ENCODE results near the gene CFAP299.
A peak's percentile ranks its signal among the peaks of the same experiment; 100 is the strongest.

The CFAP299 gene

GRCh38 chr4:80471756-80472155 lies 136.2 kb downstream of the CFAP299 start:
- no peak for DNase-seq (ENCODE audit: low spot score in 2 of 2)
- Mint-ChIP-seq H3K4me3 (no peak overlapping the region), H3K27ac (no peak overlapping the region), H3K9me3 (no peaks in the 10 kb centered on the region), H3K4me1 (peaks cover 9% of the 10 kb centered on the region), H3K36me3 (no peaks in the 10 kb centered on the region)
- ATAC-seq, result no peak

- no peak for DNase-seq (ENCODE audit: low spot score in 2 of 2)
- Mint-ChIP-seq H3K4me1 (peaks cover 9% of the 10 kb centered on the region), H3K9me3 (no peaks in the 10 kb centered on the region), H3K4me3 (no peak overlapping the region), H3K36me3 (no peaks in the 10 kb centered on the region), H3K27ac (no peak overlapping the region)
- no peak for ATAC-seq
Observed at GRCh38 chr4:80475236-80475635, 139.7 kb downstream of the CFAP299 start.

- Mint-ChIP-seq H3K36me3 (no peaks in the 10 kb centered on the region), H3K4me3 (no peak overlapping the region), H3K9me3 (no peaks in the 10 kb centered on the region), H3K27ac (no peak overlapping the region), H3K4me1 (peaks cover 9% of the 10 kb centered on the region)
- ATAC-seq (no peak), DNase-seq (ENCODE audit: low spot score in 2 of 2) (no peak)
Observed at GRCh38 chr4:80475798-80476197, 140.3 kb downstream of the CFAP299 start.

GRCh38 chr4:80484712-80485111 lies 149.2 kb downstream of the CFAP299 start:
- ATAC-seq, result no peak
- H3K9me3 Mint-ChIP-seq, result no peaks in the 10 kb centered on the region
- H3K4me3 Mint-ChIP-seq, result no peak overlapping the region
- H3K4me1 Mint-ChIP-seq, result no peaks in the 10 kb centered on the region
- no peaks in the 10 kb centered on the region for H3K36me3 Mint-ChIP-seq
- no peak for DNase-seq (ENCODE audit: low spot score in 2 of 2)
- no peak overlapping the region for H3K27ac Mint-ChIP-seq

- ATAC-seq (no peak), DNase-seq (ENCODE audit: low spot score in 2 of 2) (no peak)
- Mint-ChIP-seq H3K4me1 (no peaks in the 10 kb centered on the region), H3K36me3 (no peaks in the 10 kb centered on the region), H3K9me3 (no peaks in the 10 kb centered on the region), H3K4me3 (no peak overlapping the region), H3K27ac (no peak overlapping the region)
Observed at GRCh38 chr4:80486603-80487002, 151.1 kb downstream of the CFAP299 start.

GRCh38 chr4:80489798-80490197 lies 154.3 kb downstream of the CFAP299 start:
- no peak overlapping the region for H3K4me3 Mint-ChIP-seq
- ATAC-seq, result no peak

GRCh38 chr4:80492761-80493160 lies 157.2 kb downstream of the CFAP299 start:
- H3K27ac Mint-ChIP-seq, result peak overlapping the region; percentile 24
- DNase-seq (ENCODE audit: low spot score in 2 of 2), result no peak
- H3K4me1 Mint-ChIP-seq, result peaks cover 31% of the 10 kb centered on the region
- peaks cover 12% of the 10 kb centered on the region for H3K9me3 Mint-ChIP-seq
- H3K36me3 Mint-ChIP-seq, result no peaks in the 10 kb centered on the region
- peak; percentile 99 for ATAC-seq
- H3K4me3 Mint-ChIP-seq, result no peak overlapping the region

More at GRCh38 chr4:80489798-80490197, 154.3 kb downstream of the CFAP299 start:
- Mint-ChIP-seq H3K27ac (no peak overlapping the region), H3K4me1 (peaks cover 26% of the 10 kb centered on the region), H3K9me3 (peaks cover 6% of the 10 kb centered on the region), H3K36me3 (no peaks in the 10 kb centered on the region)
- DNase-seq (ENCODE audit: low spot score in 2 of 2), result no peak

- Mint-ChIP-seq H3K9me3 (peaks cover 17% of the 10 kb centered on the region), H3K36me3 (no peaks in the 10 kb centered on the region), H3K27ac (no peak overlapping the region), H3K4me1 (peaks cover 35% of the 10 kb centered on the region), H3K4me3 (no peak overlapping the region)
- no peak for ATAC-seq
- DNase-seq (ENCODE audit: low spot score in 2 of 2), result no peak
Observed at GRCh38 chr4:80495865-80496264, 160.3 kb downstream of the CFAP299 start.

GRCh38 chr4:80498725-80499124 lies 163.2 kb downstream of the CFAP299 start:
- H3K4me1 Mint-ChIP-seq, result peaks cover 24% of the 10 kb centered on the region
- ATAC-seq (no peak), DNase-seq (ENCODE audit: low spot score in 2 of 2) (no peak)
- no peak overlapping the region for H3K27ac Mint-ChIP-seq
- H3K36me3 Mint-ChIP-seq, result no peaks in the 10 kb centered on the region
- peaks cover 14% of the 10 kb centered on the region for H3K9me3 Mint-ChIP-seq
- H3K4me3 Mint-ChIP-seq, result no peak overlapping the region

- ATAC-seq (peak; percentile 90), DNase-seq (ENCODE audit: low spot score in 2 of 2) (no peak)
- Mint-ChIP-seq H3K4me3 (no peak overlapping the region), H3K36me3 (no peaks in the 10 kb centered on the region), H3K4me1 (peaks cover 17% of the 10 kb centered on the region), H3K9me3 (peaks cover 11% of the 10 kb centered on the region), H3K27ac (peak overlapping the region; percentile 64)
Observed at GRCh38 chr4:80500613-80501012, 165.1 kb downstream of the CFAP299 start.

GRCh38 chr4:80507077-80507476 lies 171.5 kb downstream of the CFAP299 start:
- Mint-ChIP-seq H3K27ac (no peak overlapping the region), H3K9me3 (no peaks in the 10 kb centered on the region), H3K4me3 (no peak overlapping the region), H3K36me3 (no peaks in the 10 kb centered on the region), H3K4me1 (peaks cover 18% of the 10 kb centered on the region)
- DNase-seq (ENCODE audit: low spot score in 2 of 2), result no peak
- ATAC-seq, result no peak

GRCh38 chr4:80507507-80507906 lies 172.0 kb downstream of the CFAP299 start:
- Mint-ChIP-seq H3K9me3 (no peaks in the 10 kb centered on the region), H3K36me3 (no peaks in the 10 kb centered on the region), H3K27ac (no peak overlapping the region), H3K4me3 (no peak overlapping the region), H3K4me1 (peaks cover 15% of the 10 kb centered on the region)
- DNase-seq (ENCODE audit: low spot score in 2 of 2), result no peak
- ATAC-seq, result no peak

- Mint-ChIP-seq H3K4me3 (no peak overlapping the region), H3K4me1 (no peaks in the 10 kb centered on the region), H3K9me3 (no peaks in the 10 kb centered on the region), H3K36me3 (no peaks in the 10 kb centered on the region), H3K27ac (no peak overlapping the region)
- ATAC-seq (no peak), DNase-seq (ENCODE audit: low spot score in 2 of 2) (no peak)
Observed at GRCh38 chr4:80515496-80515895, 180.0 kb downstream of the CFAP299 start.

GRCh38 chr4:80521438-80521837 lies 185.9 kb downstream of the CFAP299 start:
- Mint-ChIP-seq H3K36me3 (no peaks in the 10 kb centered on the region), H3K4me1 (no peaks in the 10 kb centered on the region), H3K9me3 (no peaks in the 10 kb centered on the region)

GRCh38 chr4:80526697-80527096 lies 191.2 kb downstream of the CFAP299 start:
- ATAC-seq (no peak), DNase-seq (ENCODE audit: low spot score in 2 of 2) (no peak)
- H3K4me1 Mint-ChIP-seq, result no peaks in the 10 kb centered on the region
- no peak overlapping the region for H3K4me3 Mint-ChIP-seq
- no peaks in the 10 kb centered on the region for H3K9me3 Mint-ChIP-seq
- no peak overlapping the region for H3K27ac Mint-ChIP-seq
- H3K36me3 Mint-ChIP-seq, result no peaks in the 10 kb centered on the region

More at GRCh38 chr4:80521438-80521837, 185.9 kb downstream of the CFAP299 start:
- no peak overlapping the region for H3K4me3 Mint-ChIP-seq
- ATAC-seq, result no peak
- H3K27ac Mint-ChIP-seq, result no peak overlapping the region
- no peak for DNase-seq (ENCODE audit: low spot score in 2 of 2)

- Mint-ChIP-seq H3K27ac (no peak overlapping the region), H3K9me3 (no peaks in the 10 kb centered on the region), H3K4me3 (no peak overlapping the region), H3K36me3 (no peaks in the 10 kb centered on the region), H3K4me1 (no peaks in the 10 kb centered on the region)
- DNase-seq (ENCODE audit: low spot score in 2 of 2), result no peak
- no peak for ATAC-seq
Observed at GRCh38 chr4:80529026-80529425, 193.5 kb downstream of the CFAP299 start.
